HG02588 (cell line): ENCODE data around the gene NSRP1.
"Not testable (repeated sequence)": the region's sequence is repeated elsewhere in the genome, so short reads cannot be mapped to it uniquely, and the experiment has no call there.

Experiments used
- ATAC-seq: cut with Tn5 transposase; IDR thresholded peaks from one replicate; pipeline ENCODE4 v1.9.1; 2021; ENCODE audit warnings: mild to moderate bottlenecking, moderate library complexity; ENCODE audit not compliant: unreplicated experiment

NSRP1 gene

GRCh38 chr17:30116661-30117551 lies at the start of gene NSRP1:
NSRP1 (plus strand) TSS chr17:30116816; CDS start chr17:30116844, 28 bp downstream.
- ATAC-seq: peak; percentile 72

GRCh38 chr17:30068465-30068864 lies 48.2 kb upstream of the NSRP1 start:
- no peak for ATAC-seq

- no peak for ATAC-seq
These were observed 42.4 kb upstream of the NSRP1 start for GRCh38 chr17:30074254-30074653.

GRCh38 chr17:30074730-30075129 lies 41.9 kb upstream of the NSRP1 start:
- no peak for ATAC-seq

- no peak for ATAC-seq
These were observed 33.8 kb upstream of the NSRP1 start for GRCh38 chr17:30082773-30083172.

GRCh38 chr17:30084788-30085187 lies 31.8 kb upstream of the NSRP1 start:
- ATAC-seq: no peak

GRCh38 chr17:30086896-30087295 lies 29.7 kb upstream of the NSRP1 start:
- ATAC-seq: no peak

GRCh38 chr17:30087431-30087830 lies 29.2 kb upstream of the NSRP1 start:
- not testable (repeated sequence) for ATAC-seq

- ATAC-seq: no peak
These were observed 25.4 kb upstream of the NSRP1 start for GRCh38 chr17:30091121-30091670.

- no peak for ATAC-seq
These were observed 24.8 kb upstream of the NSRP1 start for GRCh38 chr17:30091771-30092170.

- ATAC-seq: no peak
These were observed 23.7 kb upstream of the NSRP1 start for GRCh38 chr17:30092886-30093285.

GRCh38 chr17:30093463-30094147 lies 23.0 kb upstream of the NSRP1 start:
- ATAC-seq: no peak

- ATAC-seq: no peak
These were observed 20.9 kb upstream of the NSRP1 start for GRCh38 chr17:30095507-30096244.

- ATAC-seq: no peak
These were observed 14.8 kb upstream of the NSRP1 start for GRCh38 chr17:30101686-30102390.

GRCh38 chr17:30103921-30104320 lies 12.7 kb upstream of the NSRP1 start:
- ATAC-seq: no peak

GRCh38 chr17:30104575-30105339 lies 11.9 kb upstream of the NSRP1 start:
- ATAC-seq: no peak

- no peak for ATAC-seq
These were observed 3.8 kb upstream of the NSRP1 start for GRCh38 chr17:30112794-30113193.

- ATAC-seq: no peak
These were observed 3.4 kb upstream of the NSRP1 start for GRCh38 chr17:30113213-30113612.

GRCh38 chr17:30116345-30116660 lies 313 bp upstream of the NSRP1 start:
- no peak for ATAC-seq

GRCh38 chr17:30117675-30118081 lies 1.1 kb downstream of the NSRP1 start:
- ATAC-seq: no peak
